GM18873 (cell line): ENCODE measurements around the gene ADCY4.

ENCODE experiments used
- ATAC-seq: cut with Tn5 transposase; IDR thresholded peaks from one replicate; pipeline ENCODE4 v1.9.1; 2021; ENCODE audit warnings: mild to moderate bottlenecking, moderate library complexity, moderate number of reproducible peaks; ENCODE audit not compliant: unreplicated experiment, low FRiP score

ADCY4 gene

DNA sequence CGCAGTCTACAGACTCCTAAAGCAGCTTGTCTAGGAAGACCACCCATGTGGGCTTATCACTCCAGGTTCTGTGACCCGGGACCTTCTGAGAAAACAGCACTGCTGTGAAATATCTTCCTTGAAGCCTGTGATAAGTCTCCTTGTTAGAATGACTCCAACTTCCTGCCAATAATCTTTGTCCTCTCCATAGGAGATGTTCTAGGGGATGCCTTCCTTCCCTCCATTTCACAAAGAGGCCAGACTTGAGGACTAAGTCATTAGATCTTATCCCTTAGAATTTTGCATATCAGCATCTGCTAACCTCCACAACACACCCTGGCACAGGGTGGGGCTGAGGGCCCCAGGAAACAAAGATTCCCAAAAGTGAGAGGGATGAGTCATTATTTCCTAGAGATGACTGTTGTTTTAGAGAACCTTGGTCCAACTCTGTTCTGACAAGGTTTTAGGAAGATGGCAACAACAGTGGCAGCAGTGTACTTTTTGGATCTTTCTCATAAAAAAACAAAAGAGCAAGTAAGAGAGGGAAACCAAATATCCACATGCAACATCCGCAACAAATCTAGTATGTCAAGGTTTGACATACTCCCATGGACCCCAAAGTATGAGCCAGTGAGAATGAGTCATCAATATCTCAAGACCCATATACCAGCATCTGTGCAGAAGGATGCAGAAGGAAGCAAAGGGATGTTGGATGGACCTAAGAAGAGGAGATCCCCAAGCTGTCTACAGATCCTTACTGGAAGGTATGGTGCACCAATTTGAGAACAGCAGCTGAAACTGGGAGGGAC lies 17.5 kb downstream of the ADCY4 start:
- no peak for ATAC-seq

GRCh38 chr14:24316597-24316950 lies 18.3 kb downstream of the ADCY4 start:
- ATAC-seq, result no peak

GRCh38 chr14:24315807-24316596 lies 18.9 kb downstream of the ADCY4 start:
- no peak for ATAC-seq

GRCh38 chr14:24315243-24315806 lies 19.5 kb downstream of the ADCY4 start:
- ATAC-seq, result no peak

DNA sequence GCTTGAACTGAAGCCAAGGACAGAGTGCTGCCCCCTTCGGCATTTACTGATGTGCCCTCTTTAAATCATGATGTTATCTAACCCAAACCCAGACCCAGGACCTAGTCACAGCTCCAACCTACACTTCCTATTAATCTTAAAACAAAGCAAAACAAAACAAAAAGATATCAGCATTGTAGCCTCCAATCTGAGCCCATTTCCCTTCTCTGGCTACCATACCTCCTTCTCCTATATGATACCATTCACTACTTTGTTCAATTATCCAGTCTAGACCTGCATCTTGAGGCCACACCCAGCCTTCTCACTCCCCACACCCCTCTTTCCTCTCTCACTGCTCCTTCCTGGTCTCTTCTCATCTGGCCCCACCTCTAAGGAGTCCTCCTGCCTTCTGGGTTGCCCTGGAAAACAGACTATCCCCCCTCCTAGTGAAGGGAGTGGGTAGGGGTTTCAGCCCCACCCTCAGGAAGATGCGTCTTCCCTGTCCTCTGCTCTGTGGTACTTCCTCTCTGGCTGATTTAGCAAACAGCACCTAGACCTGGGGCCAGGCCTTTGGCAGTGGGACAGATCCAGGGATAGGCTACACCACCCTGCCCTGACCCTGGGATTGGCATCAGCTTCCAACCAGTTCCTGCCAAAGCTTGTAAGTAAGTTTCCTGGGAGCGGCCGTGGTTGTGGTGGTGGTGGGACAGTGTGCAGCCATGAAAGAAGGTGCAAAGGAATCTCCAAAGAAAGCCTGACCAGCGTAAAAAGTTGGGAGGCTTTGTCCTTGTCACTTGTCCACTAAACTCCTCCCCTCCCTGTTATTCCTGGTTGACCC lies 20.3 kb downstream of the ADCY4 start:
- no peak for ATAC-seq

GRCh38 chr14:24313913-24314312 lies 21.0 kb downstream of the ADCY4 start:
- ATAC-seq, result no peak

DNA sequence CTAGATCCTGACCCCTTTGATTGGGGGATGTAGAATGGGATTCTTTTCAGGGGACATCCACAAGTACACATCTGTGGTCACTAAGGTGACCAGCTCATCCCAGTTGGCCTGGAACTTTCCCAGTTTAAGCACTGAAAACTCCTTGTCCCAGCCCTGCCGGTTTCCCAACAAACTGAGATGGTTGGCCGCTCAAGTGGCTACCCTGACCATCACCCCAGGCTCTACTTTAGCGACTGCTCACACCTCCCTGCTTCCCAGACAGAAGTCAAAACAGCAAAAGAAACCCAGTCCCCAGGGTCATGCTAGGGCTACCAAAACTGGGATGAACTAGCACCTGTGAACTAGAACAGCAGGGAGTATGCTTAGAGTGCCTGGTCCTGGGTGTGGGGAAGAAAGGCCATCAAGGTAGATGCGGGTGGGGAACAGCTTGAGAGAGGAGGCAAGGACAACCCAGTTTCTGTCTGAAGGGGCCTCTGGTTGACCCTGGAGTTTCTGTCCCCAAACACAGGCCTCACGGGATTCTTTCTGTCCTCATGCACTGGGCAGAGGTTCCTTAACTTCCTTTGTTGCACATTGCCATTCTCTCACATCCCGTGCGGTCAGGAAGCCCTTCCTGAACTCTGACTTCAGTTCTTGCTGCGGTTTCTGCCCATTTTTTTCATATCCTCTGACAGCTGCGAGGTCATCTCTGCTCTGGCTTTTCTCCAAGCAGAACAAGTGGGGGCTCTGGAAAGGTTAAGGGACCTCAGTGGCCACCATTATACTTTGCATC lies 21.9 kb downstream of the ADCY4 start:
- no peak for ATAC-seq

GRCh38 chr14:24311837-24312615 lies 22.8 kb downstream of the ADCY4 start:
- no peak for ATAC-seq

DNA sequence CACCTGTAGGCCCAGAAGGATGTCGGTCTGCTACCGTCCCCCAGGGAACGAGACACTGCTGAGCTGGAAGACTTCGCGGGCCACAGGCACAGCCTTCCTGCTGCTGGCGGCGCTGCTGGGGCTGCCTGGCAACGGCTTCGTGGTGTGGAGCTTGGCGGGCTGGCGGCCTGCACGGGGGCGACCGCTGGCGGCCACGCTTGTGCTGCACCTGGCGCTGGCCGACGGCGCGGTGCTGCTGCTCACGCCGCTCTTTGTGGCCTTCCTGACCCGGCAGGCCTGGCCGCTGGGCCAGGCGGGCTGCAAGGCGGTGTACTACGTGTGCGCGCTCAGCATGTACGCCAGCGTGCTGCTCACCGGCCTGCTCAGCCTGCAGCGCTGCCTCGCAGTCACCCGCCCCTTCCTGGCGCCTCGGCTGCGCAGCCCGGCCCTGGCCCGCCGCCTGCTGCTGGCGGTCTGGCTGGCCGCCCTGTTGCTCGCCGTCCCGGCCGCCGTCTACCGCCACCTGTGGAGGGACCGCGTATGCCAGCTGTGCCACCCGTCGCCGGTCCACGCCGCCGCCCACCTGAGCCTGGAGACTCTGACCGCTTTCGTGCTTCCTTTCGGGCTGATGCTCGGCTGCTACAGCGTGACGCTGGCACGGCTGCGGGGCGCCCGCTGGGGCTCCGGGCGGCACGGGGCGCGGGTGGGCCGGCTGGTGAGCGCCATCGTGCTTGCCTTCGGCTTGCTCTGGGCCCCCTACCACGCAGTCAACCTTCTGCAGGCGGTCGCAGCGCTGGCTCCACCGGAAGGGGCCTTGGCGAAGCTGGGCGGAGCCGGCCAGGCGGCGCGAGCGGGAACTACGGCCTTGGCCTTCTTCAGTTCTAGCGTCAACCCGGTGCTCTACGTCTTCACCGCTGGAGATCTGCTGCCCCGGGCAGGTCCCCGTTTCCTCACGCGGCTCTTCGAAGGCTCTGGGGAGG lies 23.9 kb downstream of the ADCY4 start, which contains the start of gene LTB4R:
Gene LTB4R (plus strand): TSS at position 857 of the 959 bp plus-strand sequence. CDS start 4,150 bp downstream, outside the sequence.
- ATAC-seq, result peak; percentile 60

DNA sequence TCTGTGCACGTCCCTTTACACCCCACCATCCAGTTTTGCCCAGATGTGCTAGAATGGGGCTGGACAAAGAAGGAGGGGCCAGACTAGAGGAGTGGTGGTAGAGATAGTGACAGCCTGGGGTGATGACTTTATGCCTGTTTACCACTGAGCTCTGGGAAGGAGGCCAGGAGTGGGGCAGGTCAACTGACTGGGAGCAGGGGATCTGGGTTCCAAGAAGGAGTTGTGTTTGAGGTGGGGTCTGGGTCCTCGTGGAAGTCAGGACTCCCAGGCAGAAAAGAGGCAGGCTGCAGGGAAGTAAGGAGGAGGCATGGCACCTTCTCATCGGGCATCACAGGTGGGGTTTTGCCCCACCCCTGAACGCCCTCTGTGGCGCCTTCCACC lies 24.6 kb downstream of the ADCY4 start:
- ATAC-seq, result no peak

- no peak for ATAC-seq
These were observed 25.2 kb downstream of the ADCY4 start, which contains the start of gene LTB4R2 for GRCh38 chr14:24309538-24310264. LTB4R2 (plus strand) TSS chr14:24310140; CDS start chr14:24310665, 525 bp downstream.

GRCh38 chr14:24308342-24309124 lies 26.3 kb downstream of the ADCY4 start:
- no peak for ATAC-seq

DNA sequence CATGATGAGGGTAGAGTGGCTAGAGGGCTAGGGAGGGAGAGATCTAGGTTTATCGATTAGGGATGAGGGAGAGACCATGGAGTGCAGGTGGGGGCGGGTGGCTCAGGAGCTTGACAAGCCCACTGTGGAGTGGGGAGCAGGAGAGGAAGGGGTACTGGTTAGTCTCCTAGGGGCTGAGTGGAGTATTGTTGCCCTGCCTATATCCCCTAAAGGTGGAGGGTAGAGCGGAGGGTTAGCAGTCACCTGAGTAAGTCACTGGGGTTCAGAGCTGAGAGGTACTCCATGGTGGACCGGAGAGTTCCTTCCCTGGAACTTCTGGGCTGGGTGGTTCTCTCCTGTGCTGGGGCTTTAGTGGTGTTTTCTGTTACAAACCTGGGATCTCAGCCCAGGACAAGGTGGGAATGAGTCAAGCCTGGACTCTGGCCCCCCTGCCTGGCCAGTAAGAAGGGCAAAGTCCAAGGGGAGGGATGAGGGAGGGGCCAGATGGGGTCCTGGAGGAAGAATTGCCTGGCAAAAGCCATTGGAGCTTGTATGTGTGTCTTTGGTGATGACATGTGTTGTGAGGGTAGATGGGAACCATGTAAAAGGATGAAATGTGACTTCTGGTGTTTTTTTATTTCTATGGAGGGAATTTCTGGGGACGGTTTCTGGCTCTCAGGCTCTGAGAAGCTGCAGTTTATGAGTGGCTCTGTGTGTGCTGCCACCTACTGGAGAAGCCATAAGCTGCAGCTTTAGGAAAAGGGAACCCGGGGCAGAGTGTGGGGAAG lies 27.1 kb downstream of the ADCY4 start, which contains the start of gene CIDEB:
Gene CIDEB (minus strand): TSS at position 403 of the 767 bp plus-strand sequence. CDS start 119 bp downstream, at position 284.
- no peak for ATAC-seq

- no peak for ATAC-seq
These were observed 27.7 kb downstream of the ADCY4 start for GRCh38 chr14:24307156-24307574.

- no peak for ATAC-seq
These were observed 30.9 kb downstream of the ADCY4 start for GRCh38 chr14:24304019-24304387.
